Muscle layer of colon (tissue), 2 donors: Measurements from ENCODE around the gene KIAA0825.

Source experiments
- H3K27ac ChIP-seq: one replicate; pipeline ENCODE4 v1.7.0; 2013; ENCODE audit warnings: low read depth, mild to moderate bottlenecking, low read length, moderate library complexity
- H3K27me3 ChIP-seq, 2 donors: one replicate each; pipeline ENCODE4 v1.7.0; 2013; ENCODE audit warnings: low read length in 2 of 2, mild to moderate bottlenecking in 2 of 2; ENCODE audit not compliant: insufficient read depth in 2 of 2, control insufficient read depth in 1 of 2
- H3K36me3 ChIP-seq: one replicate; pipeline ENCODE4 v1.7.0; 2013; ENCODE audit warnings: mild to moderate bottlenecking, low read length; ENCODE audit not compliant: insufficient read depth
- H3K4me1 ChIP-seq: one replicate; pipeline ENCODE4 v1.7.0; 2013; ENCODE audit warnings: mild to moderate bottlenecking, low read length; ENCODE audit not compliant: insufficient read depth
- H3K4me3 ChIP-seq, 2 donors: one replicate each; pipeline ENCODE4 v1.7.0; 2013; ENCODE audit warnings: low read length in 2 of 2, low read depth in 1 of 2, mild to moderate bottlenecking in 1 of 2, moderate library complexity in 1 of 2
- H3K9ac ChIP-seq: one replicate; pipeline ENCODE4 v1.7.0; 2013; ENCODE audit warnings: low read length
- H3K9me3 ChIP-seq: one replicate; pipeline ENCODE4 v1.7.0; 2013; ENCODE audit warnings: mild to moderate bottlenecking, low read length
- donor health status: abdominal sarcoma.
- donor health status: Adenocarcinoma of cecum.

KIAA0825 gene

GRCh38 chr5:94501365-94501764 is 117.0 kb downstream of the KIAA0825 start:
- Histone ChIP-seq H3K36me3 (no peaks in the 10 kb centered on the region), H3K9ac (no peak overlapping the region), H3K27me3 (no peaks in the 10 kb centered on the region), H3K9me3 (no peaks in the 10 kb centered on the region), H3K4me1 (no peaks in the 10 kb centered on the region), H3K4me3 (no peak overlapping the region), H3K27ac (no peak overlapping the region)

- H3K4me3 ChIP-seq: no peak overlapping the region
- H3K36me3 ChIP-seq: no peaks in the 10 kb centered on the region
- H3K9me3 ChIP-seq: no peaks in the 10 kb centered on the region
- H3K27me3 ChIP-seq: no peaks in the 10 kb centered on the region
- no peak overlapping the region for H3K27ac ChIP-seq
- H3K4me1 ChIP-seq: no peaks in the 10 kb centered on the region
- H3K9ac ChIP-seq: no peak overlapping the region
Measured at GRCh38 chr5:94499806-94500205, 118.6 kb downstream of the KIAA0825 start.

GRCh38 chr5:94498199-94498598 is 120.2 kb downstream of the KIAA0825 start:
- H3K4me1 ChIP-seq: no peaks in the 10 kb centered on the region
- H3K9me3 ChIP-seq: no peaks in the 10 kb centered on the region
- no peak overlapping the region for H3K27ac ChIP-seq
- no peaks in the 10 kb centered on the region for H3K36me3 ChIP-seq
- H3K27me3 ChIP-seq: no peaks in the 10 kb centered on the region
- no peak overlapping the region for H3K4me3 ChIP-seq
- no peak overlapping the region for H3K9ac ChIP-seq

- H3K36me3 ChIP-seq: no peaks in the 10 kb centered on the region
- no peak overlapping the region for H3K9ac ChIP-seq
- H3K4me3 ChIP-seq: no peak overlapping the region
- no peaks in the 10 kb centered on the region for H3K4me1 ChIP-seq
- no peaks in the 10 kb centered on the region for H3K27me3 ChIP-seq
- no peaks in the 10 kb centered on the region for H3K9me3 ChIP-seq
- H3K27ac ChIP-seq: no peak overlapping the region
Measured at GRCh38 chr5:94485067-94485466, 133.3 kb downstream of the KIAA0825 start.

- H3K27ac ChIP-seq: no peak overlapping the region
- no peaks in the 10 kb centered on the region for H3K27me3 ChIP-seq
- H3K36me3 ChIP-seq: no peaks in the 10 kb centered on the region
- no peak overlapping the region for H3K9ac ChIP-seq
- no peaks in the 10 kb centered on the region for H3K4me1 ChIP-seq
- no peak overlapping the region for H3K4me3 ChIP-seq
- no peaks in the 10 kb centered on the region for H3K9me3 ChIP-seq
Measured at GRCh38 chr5:94481059-94481458, 137.3 kb downstream of the KIAA0825 start.

- no peak overlapping the region for H3K4me3 ChIP-seq
- H3K27me3 ChIP-seq: no peaks in the 10 kb centered on the region
- no peaks in the 10 kb centered on the region for H3K9me3 ChIP-seq
- H3K36me3 ChIP-seq: no peaks in the 10 kb centered on the region
- H3K27ac ChIP-seq: no peak overlapping the region
- H3K9ac ChIP-seq: no peak overlapping the region
- H3K4me1 ChIP-seq: no peaks in the 10 kb centered on the region
Measured at GRCh38 chr5:94480486-94480885, 137.9 kb downstream of the KIAA0825 start.

GRCh38 chr5:94473936-94474335 is 144.5 kb downstream of the KIAA0825 start:
- Histone ChIP-seq H3K27me3 (no peaks in the 10 kb centered on the region), H3K4me3 (no peak overlapping the region), H3K27ac (no peak overlapping the region), H3K36me3 (no peaks in the 10 kb centered on the region), H3K9ac (no peak overlapping the region), H3K4me1 (no peaks in the 10 kb centered on the region), H3K9me3 (no peaks in the 10 kb centered on the region)

GRCh38 chr5:94471521-94471920 is 146.9 kb downstream of the KIAA0825 start:
- H3K27ac ChIP-seq: no peak overlapping the region
- no peak overlapping the region for H3K9ac ChIP-seq
- H3K4me1 ChIP-seq: no peaks in the 10 kb centered on the region
- H3K9me3 ChIP-seq: no peaks in the 10 kb centered on the region
- no peaks in the 10 kb centered on the region for H3K27me3 ChIP-seq
- no peaks in the 10 kb centered on the region for H3K36me3 ChIP-seq
- no peak overlapping the region for H3K4me3 ChIP-seq

GRCh38 chr5:94470802-94471201 is 147.6 kb downstream of the KIAA0825 start:
- no peaks in the 10 kb centered on the region for H3K4me1 ChIP-seq
- H3K27me3 ChIP-seq: no peaks in the 10 kb centered on the region
- no peaks in the 10 kb centered on the region for H3K36me3 ChIP-seq
- no peak overlapping the region for H3K4me3 ChIP-seq
- no peak overlapping the region for H3K27ac ChIP-seq
- H3K9ac ChIP-seq: no peak overlapping the region
- H3K9me3 ChIP-seq: no peaks in the 10 kb centered on the region

- H3K27me3 ChIP-seq: no peaks in the 10 kb centered on the region
- H3K4me1 ChIP-seq: no peaks in the 10 kb centered on the region
- H3K27ac ChIP-seq: no peak overlapping the region
- no peaks in the 10 kb centered on the region for H3K9me3 ChIP-seq
- H3K9ac ChIP-seq: no peak overlapping the region
- H3K36me3 ChIP-seq: no peaks in the 10 kb centered on the region
- no peak overlapping the region for H3K4me3 ChIP-seq
Measured at GRCh38 chr5:94469894-94470329, 148.5 kb downstream of the KIAA0825 start.

- no peak overlapping the region for H3K9ac ChIP-seq
- H3K27ac ChIP-seq: no peak overlapping the region
- H3K4me3 ChIP-seq: no peak overlapping the region
- H3K27me3 ChIP-seq: no peaks in the 10 kb centered on the region
- no peaks in the 10 kb centered on the region for H3K36me3 ChIP-seq
- H3K4me1 ChIP-seq: no peaks in the 10 kb centered on the region
- H3K9me3 ChIP-seq: no peaks in the 10 kb centered on the region
Measured at GRCh38 chr5:94467954-94468930, 150.2 kb downstream of the KIAA0825 start.
